CD4-positive, alpha-beta T cell treated with Interleukin-6 at 100 ng/mL for 8 hours (primary cell): Measurements from ENCODE around the gene ASCC2.

ENCODE experiments used
- DNase-seq: peaks from one replicate; pipeline ENCODE4 v3.0.0-alpha.2; 2020; ENCODE audit warnings: mixed read lengths, low spot score

Gene ASCC2

GRCh38 chr22:29817724-29818123, 20.4 kb downstream of the ASCC2 start:
- no peak for DNase-seq

GRCh38 chr22:29816980-29817379, 21.1 kb downstream of the ASCC2 start:
- DNase-seq: no peak

GRCh38 chr22:29816539-29816938, 21.5 kb downstream of the ASCC2 start:
- no peak for DNase-seq

GRCh38 chr22:29816128-29816527, 21.9 kb downstream of the ASCC2 start:
- DNase-seq: no peak

GRCh38 chr22:29815580-29815979, 22.5 kb downstream of the ASCC2 start:
- no peak for DNase-seq

- DNase-seq: no peak
Observed at GRCh38 chr22:29814003-29814402, 24.1 kb downstream of the ASCC2 start.

- no peak for DNase-seq
Observed at GRCh38 chr22:29813563-29813962, 24.5 kb downstream of the ASCC2 start.

GRCh38 chr22:29813126-29813525, 24.9 kb downstream of the ASCC2 start:
- DNase-seq: no peak

GRCh38 chr22:29811377-29811776, 26.7 kb downstream of the ASCC2 start:
- DNase-seq: no peak

- no peak for DNase-seq
Observed at GRCh38 chr22:29810216-29810615, 27.9 kb downstream of the ASCC2 start.

- DNase-seq: no peak
Observed at GRCh38 chr22:29806196-29806595, 31.9 kb downstream of the ASCC2 start.

- no peak for DNase-seq
Observed at GRCh38 chr22:29804985-29805384, 33.1 kb downstream of the ASCC2 start.

GRCh38 chr22:29803190-29803589, 34.9 kb downstream of the ASCC2 start:
- DNase-seq: no peak

GRCh38 chr22:29801796-29802195, 36.3 kb downstream of the ASCC2 start:
- no peak for DNase-seq

GRCh38 chr22:29801153-29801552, 36.9 kb downstream of the ASCC2 start:
- DNase-seq: no peak

- no peak for DNase-seq
Observed at GRCh38 chr22:29799217-29799680, 38.8 kb downstream of the ASCC2 start.

GRCh38 chr22:29798801-29799200, 39.3 kb downstream of the ASCC2 start:
- DNase-seq: no peak

GRCh38 chr22:29798318-29798717, 39.8 kb downstream of the ASCC2 start:
- no peak for DNase-seq

GRCh38 chr22:29797351-29797750, 40.7 kb downstream of the ASCC2 start:
- no peak for DNase-seq

- no peak for DNase-seq
Observed at GRCh38 chr22:29795663-29796062, 42.4 kb downstream of the ASCC2 start.

GRCh38 chr22:29793396-29793795, 44.7 kb downstream of the ASCC2 start:
- no peak for DNase-seq

- DNase-seq: no peak
Observed at GRCh38 chr22:29790061-29790460, 48.0 kb downstream of the ASCC2 start.

- DNase-seq: no peak
Observed at GRCh38 chr22:29788339-29789279, 49.5 kb downstream of the ASCC2 start.
